Esophagus squamous epithelium (tissue), 4 donors: ENCODE results near the gene PRMT1.

Source experiments
- CTCF ChIP-seq, 6 experiments: fragments of 450-650 bp in 4 of 6; fragments of 200-600 bp in 2 of 6; sonication (generic) in 2 of 6; IDR thresholded peaks; one replicate each; pipeline ENCODE4 v1.5.1; 2016 to 2019; ENCODE audit warnings: antibody characterized with exemption in 6 of 6, mild to moderate bottlenecking in 4 of 6, moderate library complexity in 4 of 6
- POLR2A ChIP-seq, 4 donors: fragments of 450-650 bp; IDR thresholded peaks; one replicate each; pipeline ENCODE4 v1.6.1; 2017; ENCODE audit warnings: antibody characterized with exemption in 4 of 4, mild to moderate bottlenecking in 4 of 4, moderate library complexity in 3 of 4

DNA sequence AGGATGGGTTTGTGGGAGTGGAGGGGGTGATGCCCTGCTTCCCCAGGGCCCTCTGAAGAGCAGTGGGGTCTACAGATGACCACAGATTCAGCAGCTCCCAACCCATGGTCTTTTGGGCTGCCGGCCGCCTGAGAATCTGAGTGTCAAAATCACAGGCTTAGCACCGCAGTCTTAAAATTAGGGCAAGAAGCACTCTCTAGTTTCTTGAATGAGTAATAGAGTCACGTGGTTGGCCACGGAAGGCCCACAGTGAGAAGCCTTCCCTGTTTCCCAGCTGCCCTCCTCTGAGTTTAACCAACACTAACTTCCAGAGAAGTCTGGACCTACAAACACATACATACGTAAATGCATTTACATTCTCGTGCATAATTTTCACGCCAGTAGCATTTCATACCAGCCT, 5.2 kb downstream of the PRMT1 start:
- TF ChIP-seq CTCF (IDR thresholded peaks at IDR 0.05) (no peak), POLR2A (IDR thresholded peaks at IDR 0.05) (no peak)
